Smooth muscle cell (in vitro differentiated cells): Measurements from ENCODE around the gene PHLDA2. TPM values are rescaled to one million over a fixed set of nuclear protein-coding genes. Genes with fewer than 3 reads are reported as not detected.

Experiments used
- DNase-seq: peaks from one replicate; lab custom pipeline; 2025; ENCODE audit not compliant: unreplicated experiment; lab: John Stamatoyannopoulos, UW
- H2AFZ ChIP-seq: fragments of 200-600 bp; sonication (generic); 2 replicates; pipeline ENCODE4 v1.6.0; 2016; ENCODE audit warnings: antibody characterized with exemption, low read depth, mild to moderate bottlenecking
- H3F3A ChIP-seq: fragments of 200-600 bp; sonication (generic); 2 replicates; pipeline ENCODE4 v1.6.0; 2017; ENCODE audit warnings: antibody characterized with exemption, low read depth
- H3K27ac ChIP-seq: fragments of 200-600 bp; sonication (generic); 2 replicates; pipeline ENCODE4 v1.5.1; 2016; ENCODE audit warnings: low read depth, mild to moderate bottlenecking
- H3K27me3 ChIP-seq: fragments of 200-600 bp; sonication (generic); 2 replicates; pipeline ENCODE4 v1.6.1; 2016; ENCODE audit warnings: low read depth, mild to moderate bottlenecking
- H3K36me3 ChIP-seq: fragments of 200-600 bp; sonication (generic); 2 replicates; pipeline ENCODE4 v1.5.1; 2016; ENCODE audit warnings: low read depth
- H3K4me1 ChIP-seq: fragments of 200-600 bp; sonication (generic); 2 replicates; pipeline ENCODE4 v1.5.1; 2016; ENCODE audit warnings: low read depth
- H3K4me2 ChIP-seq: fragments of 200-600 bp; sonication (generic); 2 replicates; pipeline ENCODE4 v1.6.0; 2016; ENCODE audit warnings: mild to moderate bottlenecking
- H3K4me3 ChIP-seq: fragments of 200-600 bp; sonication (generic); 2 replicates; pipeline ENCODE4 v1.5.1; 2016; ENCODE audit warnings: mild to moderate bottlenecking
- H3K79me2 ChIP-seq: fragments of 200-600 bp; sonication (generic); 2 replicates; pipeline ENCODE4 v1.6.0; 2016; ENCODE audit warnings: low read depth, mild to moderate bottlenecking
- H3K9ac ChIP-seq: fragments of 200-600 bp; sonication (generic); 2 replicates; pipeline ENCODE4 v1.6.0; 2016; ENCODE audit warnings: low read depth
- H3K9me3 ChIP-seq: fragments of 200-600 bp; sonication (generic); replicated peaks from 2 replicates; pipeline ENCODE4 v1.5.1; 2016; ENCODE audit warnings: low read depth
- H4K20me1 ChIP-seq: fragments of 200-600 bp; sonication (generic); 2 replicates; pipeline ENCODE4 v1.6.0; 2016; ENCODE audit warnings: low read depth
- CTCF ChIP-seq: fragments of 200-600 bp; sonication (generic); IDR thresholded peaks from 2 replicates; pipeline ENCODE4 v1.5.1; 2017; ENCODE audit warnings: borderline replicate concordance, mild to moderate bottlenecking, antibody characterized with exemption; ENCODE audit not compliant: insufficient read depth, poor library complexity, severe bottlenecking
- WGBS: methylation state at CpG from one replicate; pipeline ENCODE4 v1.1.7; 2016; ENCODE audit warnings: low lambda C conversion rate; 5-methylcytosine and 5-hydroxymethylcytosine counted together
- polyA plus RNA-seq: library from polyadenylated mRNA; unstranded; fragments of >200 nt; fragmentation: Nextera tagmentation; extraction: Ambion mirVana; gene quantifications from 2 replicates; pipeline ENCODE4 v1.2.1, GENCODE V29; 2016
- total RNA-seq: library from RNA; depleted of rRNA; stranded (reverse); fragments of >200 nt; gene quantifications from 2 replicates; pipeline ENCODE4 v1.2.3, GENCODE V29; 2014

PHLDA2 gene
- total and polyA plus RNA-seq, 2 experiments from 2014 or later, result 11.0 to 89.3 TPM

GRCh38 chr11:2945757-2946287 is 16.6 kb upstream of the PHLDA2 start:
- Histone ChIP-seq H3K4me3 (no peak overlapping the region), H3K79me2 (peaks cover 3% of the 10 kb centered on the region), H3K36me3 (peaks cover 3% of the 10 kb centered on the region), H3K4me2 (peak overlapping the region; percentile 74), H3K9ac (no peak overlapping the region), H3K9me3 (no peaks in the 10 kb centered on the region), H3K27me3 (no peaks in the 10 kb centered on the region), H2AFZ (no peak overlapping the region), H4K20me1 (peaks cover 42% of the 10 kb centered on the region), H3K4me1 (peaks cover 17% of the 10 kb centered on the region), H3K27ac (peak overlapping the region; percentile 64), H3F3A (peaks cover 18% of the 10 kb centered on the region)
- no peak for TF ChIP-seq CTCF
- 65% methylated on average over 8 of the region's 8 CpGs for WGBS
- DNase-seq, result no peak

- H3K9ac ChIP-seq, result no peak overlapping the region
- H4K20me1 ChIP-seq, result peaks cover 41% of the 10 kb centered on the region
- peak overlapping the region; percentile 74 for H3K4me2 ChIP-seq
- H3K27me3 ChIP-seq, result no peaks in the 10 kb centered on the region
- H3K4me1 ChIP-seq, result peaks cover 16% of the 10 kb centered on the region
- TF ChIP-seq CTCF, result no peak
- H3K36me3 ChIP-seq, result peaks cover 3% of the 10 kb centered on the region
- no peaks in the 10 kb centered on the region for H3K9me3 ChIP-seq
- H2AFZ ChIP-seq, result no peak overlapping the region
- peaks cover 2% of the 10 kb centered on the region for H3K79me2 ChIP-seq
- peak; percentile 55 for DNase-seq
- H3F3A ChIP-seq, result peaks cover 18% of the 10 kb centered on the region
- H3K27ac ChIP-seq, result peak overlapping the region; percentile 64
- H3K4me3 ChIP-seq, result no peak overlapping the region
- WGBS, result 34% methylated on average over 16 of the region's 16 CpGs
These were observed 16.0 kb upstream of the PHLDA2 start for GRCh38 chr11:2945031-2945756.

- no peak overlapping the region for H3K4me2 ChIP-seq
- H3K27ac ChIP-seq, result no peak overlapping the region
- no peaks in the 10 kb centered on the region for H3K9me3 ChIP-seq
- peaks cover 18% of the 10 kb centered on the region for H3F3A ChIP-seq
- no peaks in the 10 kb centered on the region for H3K79me2 ChIP-seq
- no peak for DNase-seq
- no peak overlapping the region for H2AFZ ChIP-seq
- peaks cover 41% of the 10 kb centered on the region for H4K20me1 ChIP-seq
- 98% methylated on average over 24 of the region's 24 CpGs for WGBS
- peaks cover 16% of the 10 kb centered on the region for H3K4me1 ChIP-seq
- peaks cover 3% of the 10 kb centered on the region for H3K36me3 ChIP-seq
- H3K9ac ChIP-seq, result no peak overlapping the region
- no peak overlapping the region for H3K4me3 ChIP-seq
- TF ChIP-seq CTCF, result no peak
- H3K27me3 ChIP-seq, result no peaks in the 10 kb centered on the region
These were observed 15.3 kb upstream of the PHLDA2 start for GRCh38 chr11:2944530-2944929.

GRCh38 chr11:2943711-2944118 is 14.5 kb upstream of the PHLDA2 start:
- peaks cover 16% of the 10 kb centered on the region for H3K4me1 ChIP-seq

More at GRCh38 chr11:2943711-2944118, 14.5 kb upstream of the PHLDA2 start:
- H3F3A ChIP-seq, result peaks cover 18% of the 10 kb centered on the region
- H4K20me1 ChIP-seq, result peaks cover 41% of the 10 kb centered on the region
- no peaks in the 10 kb centered on the region for H3K27me3 ChIP-seq
- no peak overlapping the region for H3K9ac ChIP-seq
- no peak overlapping the region for H3K4me2 ChIP-seq
- no peak for DNase-seq
- WGBS, result 89% methylated on average over 12 of the region's 12 CpGs
- no peaks in the 10 kb centered on the region for H3K36me3 ChIP-seq
- TF ChIP-seq CTCF, result no peak
- no peak overlapping the region for H2AFZ ChIP-seq
- no peaks in the 10 kb centered on the region for H3K9me3 ChIP-seq
- no peak overlapping the region for H3K4me3 ChIP-seq
- no peak overlapping the region for H3K27ac ChIP-seq
- no peaks in the 10 kb centered on the region for H3K79me2 ChIP-seq
